T-cell (primary cell): ENCODE data around the gene KATNAL2. TPM values are rescaled to one million over a fixed set of nuclear protein-coding genes. Genes with fewer than 3 reads are reported as not detected.

Source experiments
- ATAC-seq, 4 experiments: fragments of 200-7000 bp in 3 of 4; fragments of 150-1000 bp in 1 of 4; cut with Tn5 transposase; replicated peaks in 1 of 4; 1 replicate in 3 of 4; 2 replicates in 1 of 4; pipeline ENCODE4 v1.10.0; 2021; ENCODE audit warnings: moderate library complexity in 3 of 4, mild to moderate bottlenecking in 2 of 4, moderate number of reproducible peaks in 1 of 4
- CTCF ChIA-PET, 2 donors: fragments of 300-600 bp; sonication (Branson Sonifier 250); formaldehyde crosslinking; loops; one replicate each; lab custom pipeline; 2022; ENCODE audit warnings: antibody characterized with exemption in 2 of 2; lab: Charles Lee
- POLR2A ChIA-PET, 2 donors: fragments of 300-600 bp; sonication (Branson Sonifier 250); formaldehyde crosslinking; loops; one replicate each; lab custom pipeline; 2022; ENCODE audit warnings: antibody characterized with exemption in 2 of 2; lab: Charles Lee
- DNase-seq, 35 experiments: peaks; one replicate each; pipeline versions ENCODE4 v3.0.0 to v3.0.0-alpha.2; 2013 to 2023
- H3K27ac ChIP-seq: one replicate; pipeline ENCODE4 v1.5.1; 2013; ENCODE audit warnings: low read length
- H3K27me3 ChIP-seq, 2 experiments: replicated peaks in 1 of 2; 1 replicate in 1 of 2; 2 replicates in 1 of 2; pipeline versions ENCODE4 v1.6.1 to v1.7.0; 2013; ENCODE audit warnings: low read length in 1 of 2, mixed read lengths in 1 of 2; ENCODE audit not compliant: control insufficient read depth in 2 of 2, insufficient read depth in 2 of 2; ENCODE audit errors: extremely low read depth in 1 of 2
- H3K36me3 ChIP-seq, 2 donors: 1 replicate in 1 of 2; 2 replicates in 1 of 2; pipeline versions ENCODE4 v1.6.1 to v1.7.0; 2013; ENCODE audit warnings: low read length in 1 of 2; ENCODE audit not compliant: control insufficient read depth in 2 of 2, insufficient read depth in 1 of 2; ENCODE audit errors: extremely low read depth in 1 of 2
- H3K4me1 ChIP-seq, 2 experiments: 1 replicate in 1 of 2; 2 replicates in 1 of 2; pipeline versions ENCODE4 v1.6.1 to v1.7.0; 2013; ENCODE audit warnings: low read length in 2 of 2, mixed read lengths in 1 of 2; ENCODE audit not compliant: insufficient read depth in 2 of 2, control insufficient read depth in 1 of 2; ENCODE audit errors: extremely low read depth in 1 of 2
- H3K4me3 ChIP-seq, 2 donors: 1 replicate in 1 of 2; 2 replicates in 1 of 2; pipeline versions ENCODE4 v1.5.1 to v1.7.0; 2013; ENCODE audit warnings: mild to moderate bottlenecking in 2 of 2, low read length in 1 of 2, moderate library complexity in 1 of 2; ENCODE audit not compliant: control insufficient read depth in 1 of 2; ENCODE audit errors: extremely low read depth in 1 of 2
- H3K9me3 ChIP-seq: 2 replicates; pipeline ENCODE4 v1.7.0; 2013
- H3K27ac Mint-ChIP-seq, 2 donors: one replicate each; pipeline ENCODE4 v1.8.0; 2020 to 2021; ENCODE audit warnings: mild to moderate bottlenecking in 2 of 2, mixed read lengths in 2 of 2
- H3K27me3 Mint-ChIP-seq, 2 donors: one replicate each; pipeline ENCODE4 v1.8.0; 2021 to 2022; ENCODE audit warnings: mixed read lengths in 2 of 2
- H3K36me3 Mint-ChIP-seq: one replicate; pipeline ENCODE4 v1.8.0; 2021; ENCODE audit warnings: mixed read lengths
- H3K4me1 Mint-ChIP-seq, 3 donors: one replicate each; pipeline ENCODE4 v1.8.0; 2020 to 2022; ENCODE audit warnings: mixed read lengths in 3 of 3, mild to moderate bottlenecking in 1 of 3
- H3K4me3 Mint-ChIP-seq, 3 donors: one replicate each; pipeline ENCODE4 v1.8.0; 2020 to 2022; ENCODE audit warnings: mild to moderate bottlenecking in 3 of 3, mixed read lengths in 3 of 3, moderate library complexity in 3 of 3
- H3K9me3 Mint-ChIP-seq, 3 donors: one replicate each; pipeline ENCODE4 v1.8.0; 2020 to 2022; ENCODE audit warnings: mixed read lengths in 3 of 3
- WGBS: methylation state at CpG from one replicate; pipeline ENCODE4 v1.1.5; 2013; ENCODE audit warnings: missing lambda C conversion rate; ENCODE audit not compliant: insufficient coverage; 5-methylcytosine and 5-hydroxymethylcytosine counted together
- total RNA-seq, 35 experiments: library from RNA in 6 of 35; stranded (reverse) in 6 of 35; fragments of 120-200 nt in 1 of 35; gene quantifications; one replicate each; pipeline versions ENCODE4 v1.2.1 to v1.2.4 and lab custom pipeline; 2013 to 2026

Gene KATNAL2, protein sequence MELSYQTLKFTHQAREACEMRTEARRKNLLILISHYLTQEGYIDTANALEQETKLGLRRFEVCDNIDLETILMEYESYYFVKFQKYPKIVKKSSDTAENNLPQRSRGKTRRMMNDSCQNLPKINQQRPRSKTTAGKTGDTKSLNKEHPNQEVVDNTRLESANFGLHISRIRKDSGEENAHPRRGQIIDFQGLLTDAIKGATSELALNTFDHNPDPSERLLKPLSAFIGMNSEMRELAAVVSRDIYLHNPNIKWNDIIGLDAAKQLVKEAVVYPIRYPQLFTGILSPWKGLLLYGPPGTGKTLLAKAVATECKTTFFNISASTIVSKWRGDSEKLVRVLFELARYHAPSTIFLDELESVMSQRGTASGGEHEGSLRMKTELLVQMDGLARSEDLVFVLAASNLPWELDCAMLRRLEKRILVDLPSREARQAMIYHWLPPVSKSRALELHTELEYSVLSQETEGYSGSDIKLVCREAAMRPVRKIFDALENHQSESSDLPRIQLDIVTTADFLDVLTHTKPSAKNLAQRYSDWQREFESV
- total RNA-seq (1 to 10 TPM in 2 of 5 donors, under 1 TPM in 2, not detected in 1; 0.53 to 1.7 (median 0.99) TPM), total RNA-seq (lab: John Stamatoyannopoulos, UW) (0.21 to 2.6 (median 1.0) reads per million in 29 experiments)
- 0.77 TPM for total RNA-seq (2013)

- Histone ChIP-seq H3K36me3 (no peaks in the 10 kb centered on the region), H3K27me3 (no peaks in the 10 kb centered on the region), H3K4me1 (peaks cover 5 to 17% of the 10 kb centered on the region in 2 experiments), H3K27ac (peak within 1 kb of the TSS; percentile 52), H3K9me3 (no peaks in the 10 kb centered on the region), H3K4me3 (peak within 1 kb of the TSS; percentile 57 to 71)
- ChIA-PET CTCF (interaction anchor here in 1 of 2 donors (1.0 kb wide), 2 partner anchors 19 to 890 kb away, joined by 3 read pairs; no protein-coding TSS in a partner anchor), POLR2A (no interaction called here)
- no peaks in the 10 kb centered on the region for H3K9me3 Mint-ChIP-seq
- WGBS = under 1% methylated on average over 96 of the region's 107 CpGs
- no peaks in the 10 kb centered on the region for H3K27me3 Mint-ChIP-seq
- H3K4me1 Mint-ChIP-seq = peaks cover 47 to 53% (median 50%) of the 10 kb centered on the region in 3 donors
- peak within 1 kb of the TSS; percentile 71 to 87 for H3K27ac Mint-ChIP-seq
- DNase-seq (peak; percentile 42 to 88 (median 61)), ATAC-seq (peak; percentile 87 to 92 (median 90))
- H3K4me3 Mint-ChIP-seq = peak within 1 kb of the TSS; percentile 86 to 89 (median 87)
- H3K36me3 Mint-ChIP-seq = no peaks in the 10 kb centered on the region
Observed at GRCh38 chr18:46917108-46917802, at the start of gene KATNAL2, which contains the start of gene PIAS2. TSS of gene KATNAL2 (plus strand) at chr18:46917602. CDS start at chr18:46946873, 29,271 bp downstream. TSS of gene PIAS2 (minus strand) at chr18:46917507. CDS start at chr18:46917345, 162 bp downstream.

- Mint-ChIP-seq H3K9me3 (peaks cover 15 to 37% (median 34%) of the 10 kb centered on the region in 3 donors), H3K4me1 (peaks cover 34 to 43% (median 36%) of the 10 kb centered on the region in 3 donors), H3K27me3 (no peaks in the 10 kb centered on the region), H3K27ac (no peak overlapping the region), H3K36me3 (peaks cover 66% of the 10 kb centered on the region), H3K4me3 (no peak overlapping the region)
- H3K27ac ChIP-seq = no peak overlapping the region
- DNase-seq (no peak), ATAC-seq (no peak)
- no peaks in the 10 kb centered on the region for H3K27me3 ChIP-seq
- peaks cover 9 to 14% of the 10 kb centered on the region in 2 donors for H3K36me3 ChIP-seq
- 97% methylated on average over 9 of the region's 11 CpGs for WGBS
- H3K4me3 ChIP-seq = no peak overlapping the region
- H3K4me1 ChIP-seq = no peaks in the 10 kb centered on the region
- ChIA-PET POLR2A (no interaction called here), CTCF (no interaction called here)
- peaks cover 11% of the 10 kb centered on the region for H3K9me3 ChIP-seq
Observed at GRCh38 chr18:46868169-46868921, 49.1 kb upstream of the KATNAL2 start.

DNA sequence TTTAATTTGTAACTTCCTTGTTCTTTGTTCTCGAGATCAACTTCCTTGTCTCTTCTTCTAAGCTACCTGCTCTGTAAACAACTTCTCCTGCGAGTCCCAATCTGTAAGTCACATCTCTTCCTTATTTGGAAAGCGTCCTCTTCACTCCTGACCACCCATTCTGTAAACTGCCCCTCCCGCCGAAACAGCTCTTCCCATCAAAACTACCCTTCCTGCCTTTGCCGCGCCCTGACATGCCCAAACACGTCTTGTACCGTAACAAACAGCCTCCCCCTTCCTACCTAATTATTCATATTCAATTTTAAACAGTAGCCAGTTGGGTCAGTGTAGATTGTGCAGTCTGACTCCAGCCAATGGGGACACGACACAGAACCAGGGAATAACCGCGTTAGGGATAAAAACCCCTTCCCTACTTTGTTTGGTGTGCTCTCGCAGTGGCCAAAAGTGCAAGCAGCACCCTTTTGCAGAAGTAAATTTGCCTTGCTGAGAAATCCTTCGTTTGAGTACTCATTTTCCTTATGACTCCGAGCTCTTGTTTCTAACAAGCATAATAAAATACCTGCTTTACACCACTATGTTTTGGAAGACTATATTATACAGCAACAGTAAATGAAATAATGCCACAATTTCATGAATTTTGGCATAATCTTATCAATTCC lies 39.9 kb upstream of the KATNAL2 start:
- no peak overlapping the region for H3K27ac ChIP-seq
- DNase-seq = no peak
- H3K36me3 Mint-ChIP-seq = peaks cover 68% of the 10 kb centered on the region

DNA sequence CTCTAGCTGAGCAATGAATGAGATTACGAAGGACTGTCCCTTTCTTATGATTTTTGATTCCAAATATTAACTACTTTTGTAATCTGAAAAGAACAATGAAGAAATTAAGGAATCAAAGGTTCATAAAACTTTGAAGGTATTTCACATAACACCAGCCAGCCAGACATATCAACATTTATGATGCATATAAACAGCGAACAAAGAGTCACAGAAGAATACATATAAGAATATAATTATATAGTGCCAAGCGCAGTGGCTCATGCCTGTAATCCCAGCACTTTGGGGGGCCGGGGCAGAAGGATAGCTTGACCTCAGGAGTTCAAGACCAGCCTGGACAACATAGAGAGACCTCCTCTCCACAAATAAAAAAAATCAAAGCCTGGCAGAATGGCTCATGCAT lies 34.2 kb upstream of the KATNAL2 start:
- Histone ChIP-seq H3K27me3 (no peaks in the 10 kb centered on the region), H3K36me3 (peaks cover under 1 to 4% of the 10 kb centered on the region in 2 donors), H3K27ac (no peak overlapping the region), H3K4me1 (no peaks in the 10 kb centered on the region), H3K9me3 (peaks cover 3% of the 10 kb centered on the region), H3K4me3 (no peak overlapping the region)
- H3K4me1 Mint-ChIP-seq = peaks cover 11 to 12% (median 11%) of the 10 kb centered on the region in 3 donors
- 100% methylated on average over 2 of the region's 4 CpGs for whole genome bisulfite sequencing
- POLR2A ChIA-PET = interaction anchor here in 1 of 2 donors (0.6 kb wide), 1 partner anchor 161 kb away, joined by 3 read pairs; no protein-coding TSS in a partner anchor
- H3K4me3 Mint-ChIP-seq = no peak overlapping the region
- H3K9me3 Mint-ChIP-seq = peaks cover 5 to 16% (median 6%) of the 10 kb centered on the region in 3 donors
- CTCF ChIA-PET = no interaction called here
- H3K27ac Mint-ChIP-seq = no peak overlapping the region
- peaks cover 38% of the 10 kb centered on the region for H3K36me3 Mint-ChIP-seq
- DNase-seq (no peak), ATAC-seq (no peak)
- no peaks in the 10 kb centered on the region for H3K27me3 Mint-ChIP-seq

More for the DNA sequence above, 39.9 kb upstream of the KATNAL2 start:
- H3K9me3 ChIP-seq = peaks cover 2% of the 10 kb centered on the region
- H3K36me3 ChIP-seq = peaks cover 10 to 13% of the 10 kb centered on the region in 2 donors
- H3K4me1 Mint-ChIP-seq = peaks cover 32 to 48% (median 35%) of the 10 kb centered on the region in 3 donors
- H3K27me3 Mint-ChIP-seq = no peaks in the 10 kb centered on the region
- H3K27ac Mint-ChIP-seq = peak overlapping the region; percentile 71 to 79
- no peak overlapping the region for H3K4me3 ChIP-seq
- no peaks in the 10 kb centered on the region for H3K27me3 ChIP-seq
- H3K4me1 ChIP-seq = no peaks in the 10 kb centered on the region
- H3K4me3 Mint-ChIP-seq = peak overlapping the region in 1 of 3 donors; percentile 36
- ChIA-PET POLR2A (no interaction called here), CTCF (no interaction called here)
- H3K9me3 Mint-ChIP-seq = peaks cover 14 to 31% (median 22%) of the 10 kb centered on the region in 3 donors
- WGBS = 85% methylated on average over 11 of the region's 15 CpGs
- no peak for ATAC-seq

DNA sequence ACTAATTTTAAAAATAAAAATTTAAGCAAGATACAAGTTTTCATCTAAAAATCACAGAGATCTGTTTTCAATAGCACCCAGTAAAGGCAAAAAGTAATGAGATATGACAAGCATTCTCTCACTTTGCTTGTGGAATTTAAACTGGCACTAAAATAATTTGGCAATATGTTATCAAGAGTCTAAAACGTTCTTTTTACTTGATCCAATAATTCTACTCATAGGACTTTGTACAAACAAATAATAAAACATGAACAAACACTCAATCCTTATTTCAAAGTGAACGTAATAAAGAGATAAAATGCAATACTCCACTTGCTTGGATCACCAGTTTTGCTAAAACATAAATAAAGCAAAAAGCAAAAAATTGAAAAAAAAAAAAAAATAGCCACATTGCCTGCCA lies 30.5 kb upstream of the KATNAL2 start:
- WGBS = 100% methylated on average over 1 of the region's 2 CpGs
- Histone ChIP-seq H3K27me3 (no peaks in the 10 kb centered on the region), H3K36me3 (peaks cover 3 to 17% of the 10 kb centered on the region in 2 donors), H3K4me1 (peaks cover 0 to 6% of the 10 kb centered on the region in 2 experiments), H3K4me3 (no peak overlapping the region), H3K9me3 (peaks cover 13% of the 10 kb centered on the region), H3K27ac (no peak overlapping the region)
- H3K27ac Mint-ChIP-seq = no peak overlapping the region
- DNase-seq = no peak
- no peaks in the 10 kb centered on the region for H3K27me3 Mint-ChIP-seq
- ChIA-PET CTCF (no interaction called here), POLR2A (no interaction called here)
- peaks cover 11 to 25% (median 15%) of the 10 kb centered on the region in 3 donors for H3K9me3 Mint-ChIP-seq
- no peak overlapping the region for H3K4me3 Mint-ChIP-seq
- peaks cover 18 to 24% (median 20%) of the 10 kb centered on the region in 3 donors for H3K4me1 Mint-ChIP-seq
- no peak for ATAC-seq
- peaks cover 44% of the 10 kb centered on the region for H3K36me3 Mint-ChIP-seq
